SK-N-SH (cell line): Measurements from ENCODE around the gene COL9A3. TPM values are rescaled to one million over a fixed set of nuclear protein-coding genes. Genes with fewer than 3 reads are reported as not detected.

Experiments used
- CTCF ChIA-PET: fragments of 300-600, 350-600 bp; formaldehyde crosslinking; extraction: SDS; loops from one replicate; lab custom pipeline; 2021; lab: Yijun Ruan, JAX
- POLR2A ChIA-PET: fragments of 350-600 bp; sonication (Branson Sonifier 250); formaldehyde crosslinking; extraction: SDS; loops from one replicate; lab custom pipeline; 2020; ENCODE audit warnings: antibody characterized with exemption, inconsistent platforms; lab: Yijun Ruan, JAX
- DNase-seq: peaks from one replicate; pipeline ENCODE4 v3.0.0; 2012
- H2AFZ ChIP-seq: fragments of 200-600 bp; sonication (generic); 2 replicates; pipeline ENCODE4 v1.8.1; 2016; ENCODE audit warnings: antibody characterized with exemption, mild to moderate bottlenecking, low read depth
- H3F3A ChIP-seq: fragments of 200-600 bp; sonication (generic); replicated peaks from 2 replicates; pipeline ENCODE3; 2016; ENCODE audit warnings: antibody characterized with exemption, mild to moderate bottlenecking; ENCODE audit not compliant: insufficient read depth
- H3K27ac ChIP-seq, 2 experiments: fragments of 200-500 bp in 1 of 2; fragments of 200-600 bp in 1 of 2; sonication (Bioruptor generic) in 1 of 2; sonication (generic), shearing (Covaris generic) in 1 of 2; 2 replicates each; pipeline versions ENCODE4 v1.5.1 to v1.6.1; 2014 to 2016; ENCODE audit warnings: low read depth in 2 of 2, inconsistent platforms in 1 of 2, low read length in 1 of 2, mild to moderate bottlenecking in 1 of 2, mixed read lengths in 1 of 2
- H3K27me3 ChIP-seq: fragments of 200-600 bp; sonication (generic), shearing (Covaris generic); 2 replicates; pipeline ENCODE4 v1.6.1; 2016; ENCODE audit warnings: mixed run types; ENCODE audit not compliant: insufficient read depth
- H3K36me3 ChIP-seq, 2 experiments: fragments of 200-500 bp in 1 of 2; fragments of 200-600 bp in 1 of 2; sonication (Bioruptor generic) in 1 of 2; sonication (generic) in 1 of 2; replicated peaks in 1 of 2; 2 replicates each; pipeline versions ENCODE3 to v1.5.1; 2014 to 2016; ENCODE audit warnings: low read length in 1 of 2, mild to moderate bottlenecking in 1 of 2; ENCODE audit not compliant: insufficient read depth in 2 of 2, control insufficient read depth in 1 of 2
- H3K4me1 ChIP-seq, 2 experiments: fragments of 200-500 bp in 1 of 2; fragments of 200-600 bp in 1 of 2; sonication (Bioruptor generic) in 1 of 2; sonication (generic), shearing (Covaris generic) in 1 of 2; 2 replicates each; pipeline versions ENCODE4 v1.5.1 to v1.6.1; 2014 to 2016; ENCODE audit warnings: low read depth in 1 of 2, low read length in 1 of 2, mixed run types in 1 of 2; ENCODE audit not compliant: insufficient read depth in 2 of 2, control insufficient read depth in 1 of 2
- H3K4me2 ChIP-seq: fragments of 200-600 bp; sonication (generic), shearing (Covaris generic); 2 replicates; pipeline ENCODE4 v1.6.1; 2017; ENCODE audit warnings: mixed run types
- H3K4me3 ChIP-seq, 2 experiments: fragments of 200-500 bp in 1 of 2; fragments of 200-600 bp in 1 of 2; sonication (Bioruptor generic) in 1 of 2; sonication (generic), shearing (Covaris generic) in 1 of 2; 2 replicates each; pipeline versions ENCODE4 v1.5.1 to v1.8.1; 2014 to 2016; ENCODE audit warnings: low read depth in 2 of 2, inconsistent platforms in 1 of 2, low read length in 1 of 2, mild to moderate bottlenecking in 1 of 2, mixed read lengths in 1 of 2, moderate library complexity in 1 of 2
- H3K79me2 ChIP-seq: fragments of 200-600 bp; sonication (generic); 2 replicates; pipeline ENCODE4 v1.8.1; 2017; ENCODE audit warnings: mild to moderate bottlenecking; ENCODE audit not compliant: insufficient read depth
- H3K9ac ChIP-seq: fragments of 200-600 bp; sonication (generic); 2 replicates; pipeline ENCODE4 v1.6.1; 2017; ENCODE audit warnings: mixed run types
- H3K9me2 ChIP-seq: fragments of 200-600 bp; sonication (generic); 2 replicates; pipeline ENCODE4 v1.6.1; 2017; ENCODE audit warnings: mixed run types
- H3K9me3 ChIP-seq: fragments of 200-600 bp; sonication (generic); 2 replicates; pipeline ENCODE4 v1.6.1; 2017; ENCODE audit warnings: mixed run types, mild to moderate bottlenecking, moderate library complexity
- H4K20me1 ChIP-seq: fragments of 200-600 bp; sonication (generic); 2 replicates; pipeline ENCODE4 v1.6.1; 2017; ENCODE audit warnings: mild to moderate bottlenecking, mixed run types; ENCODE audit not compliant: insufficient read depth
- CHD2 ChIP-seq: fragments of 150-350 bp; IDR thresholded peaks from 2 replicates; pipeline ENCODE4 v1.6.1; 2018; ENCODE audit warnings: low read length; ENCODE audit not compliant: partially characterized antibody
- EP300 ChIP-seq, 2 experiments: IDR thresholded peaks; 2 replicates each; pipeline versions ENCODE4 v1.4.0 to v1.6.1; 2012; ENCODE audit warnings: borderline replicate concordance in 1 of 2, low read depth in 1 of 2, low read length in 1 of 2
- EZH2phosphoT487 ChIP-seq: fragments of 200-600 bp; sonication (generic); IDR thresholded peaks from 2 replicates; pipeline ENCODE4 v1.6.1; 2017; ENCODE audit warnings: low read depth, mixed run types, mild to moderate bottlenecking, antibody characterized with exemption, moderate library complexity, borderline replicate concordance
- FOXJ3 ChIP-seq: sonication (generic); formaldehyde crosslinking; IDR thresholded peaks from 2 replicates; pipeline ENCODE4 v1.5.1; 2020; ENCODE audit warnings: mild to moderate bottlenecking, missing genetic modification reagents
- GABPA ChIP-seq: IDR thresholded peaks from 2 replicates; pipeline ENCODE4 v1.4.0; 2012; ENCODE audit warnings: low read depth, mild to moderate bottlenecking
- NRF1 ChIP-seq: IDR thresholded peaks from 2 replicates; pipeline ENCODE4 v1.6.1; 2012; ENCODE audit warnings: low read depth, mild to moderate bottlenecking, low read length
- RCOR1 ChIP-seq: fragments of 150-350 bp; IDR thresholded peaks from 2 replicates; pipeline ENCODE4 v1.6.1; 2017; ENCODE audit warnings: antibody characterized with exemption, low read length
- TCF12 ChIP-seq: IDR thresholded peaks from 2 replicates; pipeline ENCODE4 v1.4.0; 2012
- YY1 ChIP-seq: IDR thresholded peaks from 2 replicates; pipeline ENCODE4 v1.4.0; 2012; ENCODE audit warnings: low read depth, mild to moderate bottlenecking
- whole genome bisulfite sequencing: methylation state at CpG from one replicate; pipeline ENCODE4 v1.1.6; 2017; ENCODE audit warnings: low lambda C conversion rate; 5-methylcytosine and 5-hydroxymethylcytosine counted together
- polyA plus RNA-seq, 3 experiments: library from polyadenylated mRNA; depleted of rRNA; stranded (reverse); fragments of >200 nt; gene quantifications; 2 replicates each; pipeline ENCODE4 v1.2.3, GENCODE V29; 2012
- TF ChIP-seq, protein P1 (sequence below): IDR thresholded peaks from 2 replicates; pipeline ENCODE4 v1.4.0; 2012; ENCODE audit warnings: low read depth, borderline replicate concordance
- TF ChIP-seq, protein P2 (sequence below): IDR thresholded peaks from 2 replicates; pipeline ENCODE4 v1.6.1; 2012; ENCODE audit warnings: mild to moderate bottlenecking, low read depth, low read length, moderate library complexity
- TF ChIP-seq, protein P3 (sequence below): fragments of 150-350 bp; IDR thresholded peaks from 2 replicates; pipeline ENCODE4 v1.6.1; 2017; ENCODE audit warnings: antibody characterized with exemption, low read length, low read depth, borderline replicate concordance
- TF ChIP-seq, protein P4 (sequence below): IDR thresholded peaks from 2 replicates; pipeline ENCODE4 v1.4.0; 2012; ENCODE audit warnings: low read depth, borderline replicate concordance
- TF ChIP-seq, protein P5 (sequence below): IDR thresholded peaks from 2 replicates; pipeline ENCODE4; 2012

COL9A3 gene
- polyA plus RNA-seq, 1 of the 3 experiments (the other 2 are of a cell fraction) = 2.5 TPM

DNA sequence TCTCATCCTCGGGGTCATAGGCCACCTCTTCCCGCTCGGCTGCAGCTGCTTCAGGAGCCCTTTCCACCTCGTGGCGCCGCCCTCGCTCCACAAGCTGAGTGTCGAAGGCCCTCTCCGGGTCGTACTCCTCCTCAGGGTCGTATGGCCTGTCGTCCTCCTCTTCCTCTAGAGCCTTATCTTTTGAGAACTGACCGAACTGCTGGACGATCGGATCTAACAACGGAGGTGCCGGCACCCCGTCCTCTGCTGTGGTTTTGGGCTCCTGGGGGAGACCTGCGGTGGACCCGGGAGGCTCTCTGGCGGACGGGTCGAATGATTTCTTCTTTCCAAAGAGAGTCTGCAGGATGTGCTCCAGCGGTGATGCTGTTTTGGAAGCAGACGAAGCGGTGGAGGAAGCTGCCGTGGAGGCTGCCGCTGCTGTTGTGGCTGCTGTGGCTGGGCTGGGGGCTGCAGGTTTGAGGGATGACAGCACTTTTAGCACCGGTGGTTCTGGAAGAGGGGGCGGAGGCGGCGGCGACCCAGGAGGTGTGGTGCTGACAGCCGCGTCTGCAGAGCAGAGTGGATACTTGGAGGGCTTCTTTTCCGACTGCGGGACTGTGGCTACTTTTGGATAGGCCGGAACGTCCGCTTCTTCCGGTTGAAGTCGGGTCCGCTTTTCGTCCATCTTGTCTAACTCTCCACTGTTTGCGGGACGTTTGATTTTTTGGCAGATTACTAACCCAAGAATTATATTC lies 65.0 kb downstream of the COL9A3 start:
- H3K27ac ChIP-seq = no peak overlapping the region
- no peak overlapping the region for H3K9ac ChIP-seq
- no peak for DNase-seq
- ChIA-PET POLR2A (no interaction called here), CTCF (interaction anchor here (2.1 kb wide), 1 partner anchor 18 kb away, joined by 6 read pairs; no protein-coding TSS in a partner anchor)
- H2AFZ ChIP-seq = no peak overlapping the region
- no peak overlapping the region for H3K4me2 ChIP-seq
- H3K27me3 ChIP-seq = no peaks in the 10 kb centered on the region
- H3K79me2 ChIP-seq = no peaks in the 10 kb centered on the region
- no peaks in the 10 kb centered on the region for H4K20me1 ChIP-seq
- TF ChIP-seq, protein P1, sequence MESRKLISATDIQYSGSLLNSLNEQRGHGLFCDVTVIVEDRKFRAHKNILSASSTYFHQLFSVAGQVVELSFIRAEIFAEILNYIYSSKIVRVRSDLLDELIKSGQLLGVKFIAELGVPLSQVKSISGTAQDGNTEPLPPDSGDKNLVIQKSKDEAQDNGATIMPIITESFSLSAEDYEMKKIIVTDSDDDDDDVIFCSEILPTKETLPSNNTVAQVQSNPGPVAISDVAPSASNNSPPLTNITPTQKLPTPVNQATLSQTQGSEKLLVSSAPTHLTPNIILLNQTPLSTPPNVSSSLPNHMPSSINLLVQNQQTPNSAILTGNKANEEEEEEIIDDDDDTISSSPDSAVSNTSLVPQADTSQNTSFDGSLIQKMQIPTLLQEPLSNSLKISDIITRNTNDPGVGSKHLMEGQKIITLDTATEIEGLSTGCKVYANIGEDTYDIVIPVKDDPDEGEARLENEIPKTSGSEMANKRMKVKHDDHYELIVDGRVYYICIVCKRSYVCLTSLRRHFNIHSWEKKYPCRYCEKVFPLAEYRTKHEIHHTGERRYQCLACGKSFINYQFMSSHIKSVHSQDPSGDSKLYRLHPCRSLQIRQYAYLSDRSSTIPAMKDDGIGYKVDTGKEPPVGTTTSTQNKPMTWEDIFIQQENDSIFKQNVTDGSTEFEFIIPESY = no peak
- TF ChIP-seq TCF12 (no peak), RCOR1 (no peak), CHD2 (no peak), EZH2phosphoT487 (no peak), NRF1 (no peak), EP300 (IDR thresholded peaks at IDR 0.05; ENCODE audit: borderline replicate concordance in 1 of 2, low read depth in 1 of 2, low read length in 1 of 2) (no peak), YY1 (no peak), FOXJ3 (CRISPR knock-in tag) (no peak), GABPA (no peak)
- TF ChIP-seq, protein P2, sequence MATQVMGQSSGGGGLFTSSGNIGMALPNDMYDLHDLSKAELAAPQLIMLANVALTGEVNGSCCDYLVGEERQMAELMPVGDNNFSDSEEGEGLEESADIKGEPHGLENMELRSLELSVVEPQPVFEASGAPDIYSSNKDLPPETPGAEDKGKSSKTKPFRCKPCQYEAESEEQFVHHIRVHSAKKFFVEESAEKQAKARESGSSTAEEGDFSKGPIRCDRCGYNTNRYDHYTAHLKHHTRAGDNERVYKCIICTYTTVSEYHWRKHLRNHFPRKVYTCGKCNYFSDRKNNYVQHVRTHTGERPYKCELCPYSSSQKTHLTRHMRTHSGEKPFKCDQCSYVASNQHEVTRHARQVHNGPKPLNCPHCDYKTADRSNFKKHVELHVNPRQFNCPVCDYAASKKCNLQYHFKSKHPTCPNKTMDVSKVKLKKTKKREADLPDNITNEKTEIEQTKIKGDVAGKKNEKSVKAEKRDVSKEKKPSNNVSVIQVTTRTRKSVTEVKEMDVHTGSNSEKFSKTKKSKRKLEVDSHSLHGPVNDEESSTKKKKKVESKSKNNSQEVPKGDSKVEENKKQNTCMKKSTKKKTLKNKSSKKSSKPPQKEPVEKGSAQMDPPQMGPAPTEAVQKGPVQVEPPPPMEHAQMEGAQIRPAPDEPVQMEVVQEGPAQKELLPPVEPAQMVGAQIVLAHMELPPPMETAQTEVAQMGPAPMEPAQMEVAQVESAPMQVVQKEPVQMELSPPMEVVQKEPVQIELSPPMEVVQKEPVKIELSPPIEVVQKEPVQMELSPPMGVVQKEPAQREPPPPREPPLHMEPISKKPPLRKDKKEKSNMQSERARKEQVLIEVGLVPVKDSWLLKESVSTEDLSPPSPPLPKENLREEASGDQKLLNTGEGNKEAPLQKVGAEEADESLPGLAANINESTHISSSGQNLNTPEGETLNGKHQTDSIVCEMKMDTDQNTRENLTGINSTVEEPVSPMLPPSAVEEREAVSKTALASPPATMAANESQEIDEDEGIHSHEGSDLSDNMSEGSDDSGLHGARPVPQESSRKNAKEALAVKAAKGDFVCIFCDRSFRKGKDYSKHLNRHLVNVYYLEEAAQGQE = no peak
- TF ChIP-seq, protein P3, sequence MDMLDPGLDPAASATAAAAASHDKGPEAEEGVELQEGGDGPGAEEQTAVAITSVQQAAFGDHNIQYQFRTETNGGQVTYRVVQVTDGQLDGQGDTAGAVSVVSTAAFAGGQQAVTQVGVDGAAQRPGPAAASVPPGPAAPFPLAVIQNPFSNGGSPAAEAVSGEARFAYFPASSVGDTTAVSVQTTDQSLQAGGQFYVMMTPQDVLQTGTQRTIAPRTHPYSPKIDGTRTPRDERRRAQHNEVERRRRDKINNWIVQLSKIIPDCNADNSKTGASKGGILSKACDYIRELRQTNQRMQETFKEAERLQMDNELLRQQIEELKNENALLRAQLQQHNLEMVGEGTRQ = no peak
- TF ChIP-seq, protein P4, sequence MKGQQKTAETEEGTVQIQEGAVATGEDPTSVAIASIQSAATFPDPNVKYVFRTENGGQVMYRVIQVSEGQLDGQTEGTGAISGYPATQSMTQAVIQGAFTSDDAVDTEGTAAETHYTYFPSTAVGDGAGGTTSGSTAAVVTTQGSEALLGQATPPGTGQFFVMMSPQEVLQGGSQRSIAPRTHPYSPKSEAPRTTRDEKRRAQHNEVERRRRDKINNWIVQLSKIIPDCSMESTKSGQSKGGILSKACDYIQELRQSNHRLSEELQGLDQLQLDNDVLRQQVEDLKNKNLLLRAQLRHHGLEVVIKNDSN = no peak
- TF ChIP-seq, protein P5, sequence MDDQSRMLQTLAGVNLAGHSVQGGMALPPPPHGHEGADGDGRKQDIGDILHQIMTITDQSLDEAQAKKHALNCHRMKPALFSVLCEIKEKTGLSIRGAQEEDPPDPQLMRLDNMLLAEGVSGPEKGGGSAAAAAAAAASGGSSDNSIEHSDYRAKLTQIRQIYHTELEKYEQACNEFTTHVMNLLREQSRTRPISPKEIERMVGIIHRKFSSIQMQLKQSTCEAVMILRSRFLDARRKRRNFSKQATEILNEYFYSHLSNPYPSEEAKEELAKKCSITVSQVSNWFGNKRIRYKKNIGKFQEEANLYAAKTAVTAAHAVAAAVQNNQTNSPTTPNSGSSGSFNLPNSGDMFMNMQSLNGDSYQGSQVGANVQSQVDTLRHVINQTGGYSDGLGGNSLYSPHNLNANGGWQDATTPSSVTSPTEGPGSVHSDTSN = no peak
- 96% methylated on average over 44 of the region's 46 CpGs for WGBS
- H3K4me3 ChIP-seq = no peak overlapping the region
- no peaks in the 10 kb centered on the region for H3K9me3 ChIP-seq
- peaks cover 1 to 9% of the 10 kb centered on the region in 2 experiments; a peak in 2 of 4 replicates for H3K4me1 ChIP-seq
- peaks cover 14% of the 10 kb centered on the region for H3F3A ChIP-seq
- peaks cover 14 to 46% of the 10 kb centered on the region in 2 experiments for H3K36me3 ChIP-seq
- no peaks in the 10 kb centered on the region for H3K9me2 ChIP-seq
